ENCODE measurements around the gene VPS52.

VPS52 gene

GRCh38 chr6:33317669-33318425, 46.2 kb upstream of the VPS52 start, which contains the start of gene ZBTB22:
Gene ZBTB22, minus strand, starts transcription at chr6:33317744. Its CDS starts 828 bp downstream, at chr6:33316916.
- TF ChIP-seq CTCF (conservative IDR thresholded peaks at IDR 0.05) (no peak), ZFX (IDR thresholded peaks at IDR 0.05) (no peak)
- peak within 1 kb of the TSS; percentile 73 for H3K27ac ChIP-seq

GRCh38 chr6:33317419-33317668, 45.7 kb upstream of the VPS52 start:
- peak overlapping the region; percentile 73 for H3K27ac ChIP-seq
- TF ChIP-seq ZFX (IDR thresholded peaks at IDR 0.05): no peak
- TF ChIP-seq CTCF (conservative IDR thresholded peaks at IDR 0.05): no peak

GRCh38 chr6:33316603-33317418, 45.1 kb upstream of the VPS52 start:
- peak overlapping the region; percentile 73 for H3K27ac ChIP-seq
- TF ChIP-seq ZFX (IDR thresholded peaks at IDR 0.05) (no peak), CTCF (conservative IDR thresholded peaks at IDR 0.05) (no peak)

- H3K27ac ChIP-seq: no peak overlapping the region
- no peak for TF ChIP-seq ZFX (IDR thresholded peaks at IDR 0.05)
- TF ChIP-seq CTCF (conservative IDR thresholded peaks at IDR 0.05): no peak
These were observed 44.3 kb upstream of the VPS52 start for GRCh38 chr6:33315793-33316602.

- TF ChIP-seq CTCF (conservative IDR thresholded peaks at IDR 0.05): no peak
- no peak for TF ChIP-seq ZFX (IDR thresholded peaks at IDR 0.05)
- peak overlapping the region; percentile 93 for H3K27ac ChIP-seq
These were observed 43.5 kb upstream of the VPS52 start for GRCh38 chr6:33314943-33315792.

- H3K27ac ChIP-seq: peak overlapping the region; percentile 93
- no peak for TF ChIP-seq CTCF (conservative IDR thresholded peaks at IDR 0.05)
- TF ChIP-seq ZFX (IDR thresholded peaks at IDR 0.05): no peak
These were observed 42.9 kb upstream of the VPS52 start for GRCh38 chr6:33314515-33314942.

Data from C4-2B (cell line).